ENCODE data around the gene MAP3K7.

The MAP3K7 gene

GRCh38 chr6:90514496-90514895 lies 72.4 kb downstream of the MAP3K7 start:
- Histone ChIP-seq H3K27ac (ENCODE audit: low read depth, low read length) (no peak overlapping the region), H3K36me3 (ENCODE audit: control insufficient read depth, low read length) (peaks cover 25% of the 10 kb centered on the region), H3K27me3 (ENCODE audit: control insufficient read depth, low read length) (no peaks in the 10 kb centered on the region), H3F3A (ENCODE audit: control insufficient read depth, insufficient read depth) (no peaks in the 10 kb centered on the region), H3K9me2 (replicated peaks; ENCODE audit: control insufficient read depth, low read length) (no peaks in the 10 kb centered on the region), H3K4me3 (ENCODE audit: low read length) (no peak overlapping the region), H3K9me3 (ENCODE audit: control insufficient read depth, insufficient read depth, low read length) (no peaks in the 10 kb centered on the region), H3K4me2 (ENCODE audit: low read length) (no peak overlapping the region), H3K4me1 (ENCODE audit: control insufficient read depth, low read length) (no peaks in the 10 kb centered on the region), H3K79me2 (ENCODE audit: control insufficient read depth, low read length) (no peaks in the 10 kb centered on the region), H4K20me1 (ENCODE audit: control insufficient read depth, insufficient read depth, low read depth, low read length) (no peaks in the 10 kb centered on the region)
- TF ChIP-seq CTCF (IDR thresholded peaks at IDR 0.05; ENCODE audit: low read depth, low read length, poor library complexity, severe bottlenecking) (no peak), EZH2phosphoT487 (IDR thresholded peaks at IDR 0.05; ENCODE audit: borderline replicate concordance, low read length) (no peak)

GRCh38 chr6:90508753-90509152 lies 78.1 kb downstream of the MAP3K7 start:
- H3K4me3 ChIP-seq (ENCODE audit: low read length), result no peak overlapping the region
- H3K4me2 ChIP-seq (ENCODE audit: low read length), result no peak overlapping the region
- H3F3A ChIP-seq (ENCODE audit: control insufficient read depth, insufficient read depth), result 0 out of 2 replicates have a peak, but pooled peaks cover 4% of the 10 kb centered on the region
- H3K79me2 ChIP-seq (ENCODE audit: control insufficient read depth, low read length), result no peaks in the 10 kb centered on the region
- no peaks in the 10 kb centered on the region for H3K9me2 ChIP-seq (replicated peaks; ENCODE audit: control insufficient read depth, low read length)
- H3K4me1 ChIP-seq (ENCODE audit: control insufficient read depth, low read length), result peaks cover 7% of the 10 kb centered on the region
- peak; percentile 32 for TF ChIP-seq CTCF (IDR thresholded peaks at IDR 0.05; ENCODE audit: low read depth, low read length, poor library complexity, severe bottlenecking)
- TF ChIP-seq EZH2phosphoT487 (IDR thresholded peaks at IDR 0.05; ENCODE audit: borderline replicate concordance, low read length), result no peak
- no peak overlapping the region for H3K27ac ChIP-seq (ENCODE audit: low read depth, low read length)
- peaks cover 3% of the 10 kb centered on the region; the same call in 1 of the 2 replicates for H3K27me3 ChIP-seq (ENCODE audit: control insufficient read depth, low read length)
- no peaks in the 10 kb centered on the region for H3K36me3 ChIP-seq (ENCODE audit: control insufficient read depth, low read length)
- no peaks in the 10 kb centered on the region for H3K9me3 ChIP-seq (ENCODE audit: control insufficient read depth, insufficient read depth, low read length)
- no peaks in the 10 kb centered on the region for H4K20me1 ChIP-seq (ENCODE audit: control insufficient read depth, insufficient read depth, low read depth, low read length)

- Histone ChIP-seq H3K4me2 (ENCODE audit: low read length) (no peak overlapping the region), H3K27ac (ENCODE audit: low read depth, low read length) (no peak overlapping the region)
Observed at GRCh38 chr6:90502866-90503407, 83.9 kb downstream of the MAP3K7 start.

More at GRCh38 chr6:90502866-90503407, 83.9 kb downstream of the MAP3K7 start:
- Histone ChIP-seq H3F3A (ENCODE audit: control insufficient read depth, insufficient read depth) (0 out of 2 replicates have a peak, but pooled peaks cover 4% of the 10 kb centered on the region), H3K9me2 (replicated peaks; ENCODE audit: control insufficient read depth, low read length) (no peaks in the 10 kb centered on the region), H4K20me1 (ENCODE audit: control insufficient read depth, insufficient read depth, low read depth, low read length) (no peaks in the 10 kb centered on the region), H3K4me1 (ENCODE audit: control insufficient read depth, low read length) (peaks cover 7% of the 10 kb centered on the region), H3K36me3 (ENCODE audit: control insufficient read depth, low read length) (no peaks in the 10 kb centered on the region), H3K9me3 (ENCODE audit: control insufficient read depth, insufficient read depth, low read length) (no peaks in the 10 kb centered on the region), H3K4me3 (ENCODE audit: low read length) (no peak overlapping the region), H3K27me3 (ENCODE audit: control insufficient read depth, low read length) (peaks cover 16% of the 10 kb centered on the region; the same call in 1 of the 2 replicates), H3K79me2 (ENCODE audit: control insufficient read depth, low read length) (no peaks in the 10 kb centered on the region)
- no peak for TF ChIP-seq EZH2phosphoT487 (IDR thresholded peaks at IDR 0.05; ENCODE audit: borderline replicate concordance, low read length)
- no peak for TF ChIP-seq CTCF (IDR thresholded peaks at IDR 0.05; ENCODE audit: low read depth, low read length, poor library complexity, severe bottlenecking)

Measured in DOHH2 (cell line).